Panc1 (cell line): ENCODE measurements around the gene PYDC1. TPM values are rescaled to one million over a fixed set of nuclear protein-coding genes. Genes with fewer than 3 reads are reported as not detected.
"Not testable (repeated sequence)": the region's sequence is repeated elsewhere in the genome, so short reads cannot be mapped to it uniquely, and the experiment has no call there.

ENCODE experiments used
- ATAC-seq: fragments of 200-7000 bp; cut with Tn5 transposase; 2 replicates; pipeline ENCODE4 v1.9.1; 2020; ENCODE audit warnings: mild to moderate bottlenecking, moderate library complexity
- BruUV-seq: library from RNA; stranded (reverse); fragments of 400-500 nt; replicated peaks from 2 replicates; lab custom pipeline; 2021; lab: Mats Ljungman, UMichigan
- CTCF ChIA-PET: fragments of 300-600 bp; sonication (Branson Sonifier 250); formaldehyde crosslinking; loops from one replicate; lab custom pipeline; 2022; ENCODE audit warnings: antibody characterized with exemption; lab: Charles Lee
- POLR2A ChIA-PET: fragments of 300-600 bp; sonication (Branson Sonifier 250); formaldehyde crosslinking; loops from one replicate; lab custom pipeline; 2022; ENCODE audit warnings: antibody characterized with exemption; lab: Charles Lee
- DNase-seq: peaks from one replicate; pipeline ENCODE4 v3.0.0-alpha.2; 2010; ENCODE audit warnings: low read depth, low spot score
- H3K27ac ChIP-seq: 2 replicates; pipeline ENCODE4 v1.5.1; 2011; ENCODE audit warnings: mild to moderate bottlenecking, low read length, inconsistent platforms
- H3K27me3 ChIP-seq: fragments of 200-500 bp; sonication (Bioruptor generic); 2 replicates; pipeline ENCODE4 v1.6.0; 2014; ENCODE audit warnings: low read length, inconsistent platforms; ENCODE audit not compliant: control insufficient read depth, insufficient read depth
- H3K36me3 ChIP-seq: fragments of 200-500 bp; sonication (Bioruptor generic); 2 replicates; pipeline ENCODE4 v1.5.1; 2014; ENCODE audit warnings: inconsistent platforms, mild to moderate bottlenecking, low read length, moderate library complexity; ENCODE audit not compliant: control insufficient read depth, insufficient read depth
- H3K4me1 ChIP-seq: 2 replicates; pipeline ENCODE4 v1.5.1; 2011; ENCODE audit warnings: inconsistent platforms, mild to moderate bottlenecking, low read length, moderate library complexity; ENCODE audit not compliant: control insufficient read depth, insufficient read depth
- H3K4me3 ChIP-seq, 2 experiments: 2 replicates each; pipeline ENCODE4 v1.5.1; 2011 to 2012; ENCODE audit warnings: low read depth in 2 of 2, low read length in 2 of 2, mild to moderate bottlenecking in 2 of 2, inconsistent platforms in 1 of 2, moderate library complexity in 1 of 2
- H3K9me3 ChIP-seq: fragments of 200-500 bp; sonication (Bioruptor generic); 2 replicates; pipeline ENCODE4 v1.5.1; 2014; ENCODE audit warnings: low read depth, mild to moderate bottlenecking, inconsistent platforms, low read length, moderate library complexity; ENCODE audit not compliant: control insufficient read depth, insufficient read depth
- POLR2AphosphoS5 ChIP-seq: IDR thresholded peaks from 2 replicates; pipeline ENCODE4 v1.6.1; 2012; ENCODE audit warnings: mild to moderate bottlenecking, low read depth, low read length, moderate library complexity
- SIN3A ChIP-seq: IDR thresholded peaks from 2 replicates; pipeline ENCODE4 v1.6.1; 2012; ENCODE audit warnings: low read depth, mild to moderate bottlenecking, low read length, moderate library complexity, borderline replicate concordance; ENCODE audit not compliant: insufficient read depth
- TCF7L2 ChIP-seq: IDR thresholded peaks from 2 replicates; pipeline ENCODE4 v1.6.1; 2011; ENCODE audit warnings: mild to moderate bottlenecking, low read depth, low read length, inconsistent platforms
- in situ Hi-C: cut with HindIII; loops from 2 replicates; pipeline ENCODE4 v1.10.0; 2016; ENCODE audit warnings: low sequenced_read_pairs, low pct_unique_long_range_greater_than_20kb
- intact Hi-C: fragments of 100-400 bp; cut with micrococcal nuclease; formaldehyde crosslinking; loops from one replicate; pipeline ENCODE4 v1.10.0; 2022; ENCODE audit not compliant: unreplicated experiment
- total RNA-seq: library from RNA; stranded (reverse); gene quantifications from one replicate; pipeline ENCODE4 v1.2.1, GENCODE V29; 2021; ENCODE audit not compliant: unreplicated experiment
- TF ChIP-seq, protein P1 (sequence below): fragments of 450-650 bp; IDR thresholded peaks from 2 replicates; pipeline ENCODE4 v1.5.1; 2017; ENCODE audit warnings: mild to moderate bottlenecking
- TF ChIP-seq, protein P2 (sequence below), 2 experiments: IDR thresholded peaks; 2 replicates each; pipeline ENCODE4 v1.6.1; 2011 to 2012; ENCODE audit warnings: low read depth in 2 of 2, control low read depth in 1 of 2, low read length in 1 of 2, mild to moderate bottlenecking in 1 of 2, moderate library complexity in 1 of 2; ENCODE audit not compliant: insufficient read depth in 1 of 2

Gene PYDC1
- total RNA-seq, 1 experiment from 2014 or later = not detected

DNA sequence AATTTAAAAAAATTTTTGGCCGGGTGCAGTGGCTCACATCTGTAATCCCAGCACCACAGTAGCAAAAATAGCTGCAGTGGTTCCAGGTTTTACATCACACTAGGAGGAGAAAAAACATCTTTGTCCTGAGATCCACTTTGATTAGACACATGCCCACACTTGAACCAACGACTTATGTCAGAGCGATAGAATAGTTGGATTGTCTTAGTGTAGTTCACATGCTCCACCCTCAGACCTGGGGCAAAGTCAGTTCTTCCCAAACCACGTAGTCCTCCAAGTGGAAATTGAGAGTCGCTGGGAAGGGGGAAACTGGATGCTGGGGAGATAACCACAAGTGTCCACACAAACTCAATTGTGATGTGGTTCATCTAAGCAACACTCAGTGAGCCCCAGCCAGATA, 31.4 kb upstream of the PYDC1 start:
- BruUV-seq = no TSS peak
- DNase-seq (no peak), ATAC-seq (no peak)
- H3K4me3 ChIP-seq = no peak overlapping the region
- CTCF ChIA-PET = no interaction called here
- H3K9me3 ChIP-seq = no peaks in the 10 kb centered on the region
- TF ChIP-seq, protein P1, sequence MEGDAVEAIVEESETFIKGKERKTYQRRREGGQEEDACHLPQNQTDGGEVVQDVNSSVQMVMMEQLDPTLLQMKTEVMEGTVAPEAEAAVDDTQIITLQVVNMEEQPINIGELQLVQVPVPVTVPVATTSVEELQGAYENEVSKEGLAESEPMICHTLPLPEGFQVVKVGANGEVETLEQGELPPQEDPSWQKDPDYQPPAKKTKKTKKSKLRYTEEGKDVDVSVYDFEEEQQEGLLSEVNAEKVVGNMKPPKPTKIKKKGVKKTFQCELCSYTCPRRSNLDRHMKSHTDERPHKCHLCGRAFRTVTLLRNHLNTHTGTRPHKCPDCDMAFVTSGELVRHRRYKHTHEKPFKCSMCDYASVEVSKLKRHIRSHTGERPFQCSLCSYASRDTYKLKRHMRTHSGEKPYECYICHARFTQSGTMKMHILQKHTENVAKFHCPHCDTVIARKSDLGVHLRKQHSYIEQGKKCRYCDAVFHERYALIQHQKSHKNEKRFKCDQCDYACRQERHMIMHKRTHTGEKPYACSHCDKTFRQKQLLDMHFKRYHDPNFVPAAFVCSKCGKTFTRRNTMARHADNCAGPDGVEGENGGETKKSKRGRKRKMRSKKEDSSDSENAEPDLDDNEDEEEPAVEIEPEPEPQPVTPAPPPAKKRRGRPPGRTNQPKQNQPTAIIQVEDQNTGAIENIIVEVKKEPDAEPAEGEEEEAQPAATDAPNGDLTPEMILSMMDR = no peak
- TF ChIP-seq TCF7L2 (no peak), POLR2AphosphoS5 (no peak), SIN3A (no peak)
- TF ChIP-seq, protein P2, sequence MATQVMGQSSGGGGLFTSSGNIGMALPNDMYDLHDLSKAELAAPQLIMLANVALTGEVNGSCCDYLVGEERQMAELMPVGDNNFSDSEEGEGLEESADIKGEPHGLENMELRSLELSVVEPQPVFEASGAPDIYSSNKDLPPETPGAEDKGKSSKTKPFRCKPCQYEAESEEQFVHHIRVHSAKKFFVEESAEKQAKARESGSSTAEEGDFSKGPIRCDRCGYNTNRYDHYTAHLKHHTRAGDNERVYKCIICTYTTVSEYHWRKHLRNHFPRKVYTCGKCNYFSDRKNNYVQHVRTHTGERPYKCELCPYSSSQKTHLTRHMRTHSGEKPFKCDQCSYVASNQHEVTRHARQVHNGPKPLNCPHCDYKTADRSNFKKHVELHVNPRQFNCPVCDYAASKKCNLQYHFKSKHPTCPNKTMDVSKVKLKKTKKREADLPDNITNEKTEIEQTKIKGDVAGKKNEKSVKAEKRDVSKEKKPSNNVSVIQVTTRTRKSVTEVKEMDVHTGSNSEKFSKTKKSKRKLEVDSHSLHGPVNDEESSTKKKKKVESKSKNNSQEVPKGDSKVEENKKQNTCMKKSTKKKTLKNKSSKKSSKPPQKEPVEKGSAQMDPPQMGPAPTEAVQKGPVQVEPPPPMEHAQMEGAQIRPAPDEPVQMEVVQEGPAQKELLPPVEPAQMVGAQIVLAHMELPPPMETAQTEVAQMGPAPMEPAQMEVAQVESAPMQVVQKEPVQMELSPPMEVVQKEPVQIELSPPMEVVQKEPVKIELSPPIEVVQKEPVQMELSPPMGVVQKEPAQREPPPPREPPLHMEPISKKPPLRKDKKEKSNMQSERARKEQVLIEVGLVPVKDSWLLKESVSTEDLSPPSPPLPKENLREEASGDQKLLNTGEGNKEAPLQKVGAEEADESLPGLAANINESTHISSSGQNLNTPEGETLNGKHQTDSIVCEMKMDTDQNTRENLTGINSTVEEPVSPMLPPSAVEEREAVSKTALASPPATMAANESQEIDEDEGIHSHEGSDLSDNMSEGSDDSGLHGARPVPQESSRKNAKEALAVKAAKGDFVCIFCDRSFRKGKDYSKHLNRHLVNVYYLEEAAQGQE (IDR thresholded peaks at IDR 0.05; ENCODE audit: insufficient read depth in 1 of 2, low read depth in 2 of 2, low read length in 1 of 2) = no peak
- no peaks in the 10 kb centered on the region; the same call in 1 of the 2 replicates for H3K27me3 ChIP-seq
- H3K36me3 ChIP-seq = no peaks in the 10 kb centered on the region
- POLR2A ChIA-PET = interaction anchor here (0.5 kb wide), 1 partner anchor 206 kb away, joined by 3 read pairs; no protein-coding TSS in a partner anchor
- in situ Hi-C loops = no loop called here
- no peak overlapping the region for H3K27ac ChIP-seq
- H3K4me1 ChIP-seq = no peaks in the 10 kb centered on the region
- intact Hi-C loops = no loop called here

DNA sequence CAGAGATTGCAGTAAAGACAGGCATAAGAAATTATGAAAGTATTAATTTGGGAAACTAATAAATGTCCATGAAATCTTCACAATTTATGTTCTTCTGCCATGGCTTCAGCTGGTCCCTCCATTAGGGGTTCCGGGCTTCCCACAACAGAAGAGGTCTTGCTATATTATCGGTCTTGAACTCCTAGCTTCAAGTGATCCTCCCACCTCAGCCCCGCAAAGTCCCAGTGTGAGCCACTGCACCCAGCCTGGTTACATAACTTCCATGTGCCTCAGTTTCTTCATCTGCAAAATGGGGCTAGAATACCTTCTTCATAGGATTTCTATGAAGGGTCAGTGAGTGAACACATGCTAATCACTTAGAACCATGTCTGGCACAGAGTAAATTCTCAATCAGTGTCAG, 29.4 kb upstream of the PYDC1 start:
- H3K27me3 ChIP-seq = no peaks in the 10 kb centered on the region; the same call in 1 of the 2 replicates
- no peaks in the 10 kb centered on the region for H3K4me1 ChIP-seq
- H3K27ac ChIP-seq = no peak overlapping the region
- ATAC-seq (no peak), DNase-seq (no peak)
- TF ChIP-seq, protein P1 = no peak
- TF ChIP-seq, protein P2 (IDR thresholded peaks at IDR 0.05; ENCODE audit: insufficient read depth in 1 of 2, low read depth in 2 of 2, low read length in 1 of 2) = no peak
- TF ChIP-seq SIN3A (no peak), POLR2AphosphoS5 (no peak), TCF7L2 (no peak)
- no peaks in the 10 kb centered on the region for H3K36me3 ChIP-seq
- in situ Hi-C loops (no loop called here), intact Hi-C loops (no loop called here)
- no TSS peak for BruUV-seq
- no peak overlapping the region for H3K4me3 ChIP-seq
- ChIA-PET POLR2A (no interaction called here), CTCF (no interaction called here)
- H3K9me3 ChIP-seq = no peaks in the 10 kb centered on the region

DNA sequence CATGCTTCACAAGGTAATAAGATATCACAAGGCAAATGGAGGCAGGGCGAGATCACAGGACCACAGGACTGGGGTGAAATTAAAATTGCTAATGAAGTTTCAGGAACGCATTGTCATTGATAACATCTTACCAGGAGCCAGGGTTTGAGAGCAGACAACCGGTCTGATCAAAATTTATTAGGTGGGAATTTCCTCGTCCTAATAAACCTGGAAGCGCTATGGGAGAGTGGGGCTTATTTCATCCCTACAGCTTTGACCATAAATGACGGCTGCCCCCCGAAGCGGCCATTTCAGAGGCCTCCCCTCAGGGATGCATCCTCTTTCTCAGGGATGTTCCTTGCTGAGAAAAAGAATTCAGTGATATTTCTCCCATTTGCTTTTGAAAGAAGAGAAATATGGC, 28.7 kb upstream of the PYDC1 start:
- H3K4me1 ChIP-seq, H3K27ac ChIP-seq, BruUV-seq, DNase-seq, CTCF ChIA-PET, POLR2A ChIA-PET, H3K27me3 ChIP-seq, ATAC-seq, H3K4me3 ChIP-seq, in situ Hi-C loops, intact Hi-C loops, H3K9me3 ChIP-seq, H3K36me3 ChIP-seq: not testable (repeated sequence)
